ENCODE results near the gene RBX1.
"Not testable (repeated sequence)": the region's sequence is repeated elsewhere in the genome, so short reads cannot be mapped to it uniquely, and the experiment has no call there.

RBX1 gene

GRCh38 chr22:40950962-40951794, at the start of gene RBX1:
Gene RBX1, plus strand, starts transcription at chr22:40951378. Its CDS starts 21 bp downstream, at chr22:40951399.
- peak; percentile 90 to 100 (median 98) for DNase-seq

- DNase-seq: no peak
Observed at GRCh38 chr22:40904101-40904500, 47.1 kb upstream of the RBX1 start.

GRCh38 chr22:40908895-40909294, 42.3 kb upstream of the RBX1 start:
- no peak for DNase-seq

GRCh38 chr22:40911772-40912171, 39.4 kb upstream of the RBX1 start:
- no peak for DNase-seq

GRCh38 chr22:40912987-40913386, 38.2 kb upstream of the RBX1 start:
- DNase-seq: not testable (repeated sequence)

- no peak for DNase-seq
Observed at GRCh38 chr22:40919446-40919845, 31.7 kb upstream of the RBX1 start.

- DNase-seq: no peak
Observed at GRCh38 chr22:40920526-40920925, 30.7 kb upstream of the RBX1 start.

- DNase-seq: peak in 3 of 51 donors; percentile 1 to 36 (median 6)
Observed at GRCh38 chr22:40922484-40923303, 28.5 kb upstream of the RBX1 start.

GRCh38 chr22:40928657-40929056, 22.5 kb upstream of the RBX1 start:
- no peak for DNase-seq

- no peak for DNase-seq
Observed at GRCh38 chr22:40932396-40932795, 18.8 kb upstream of the RBX1 start.

GRCh38 chr22:40939202-40939601, 12.0 kb upstream of the RBX1 start:
- DNase-seq: no peak

GRCh38 chr22:40951795-40952605, 822 bp downstream of the RBX1 start:
- DNase-seq: peak in 1 of 51 donors; percentile 48

GRCh38 chr22:40953471-40953870, 2.3 kb downstream of the RBX1 start:
- no peak for DNase-seq

- no peak for DNase-seq
Observed at GRCh38 chr22:40954113-40954512, 2.9 kb downstream of the RBX1 start.

GRCh38 chr22:40955571-40955970, 4.4 kb downstream of the RBX1 start:
- no peak for DNase-seq

GRCh38 chr22:40957601-40958000, 6.4 kb downstream of the RBX1 start:
- no peak for DNase-seq

- no peak for DNase-seq
Observed at GRCh38 chr22:40958299-40958698, 7.1 kb downstream of the RBX1 start.

- no peak for DNase-seq
Observed at GRCh38 chr22:40960145-40960544, 9.0 kb downstream of the RBX1 start.

- no peak for DNase-seq
Observed at GRCh38 chr22:40965936-40966725, 15.0 kb downstream of the RBX1 start.

- DNase-seq: no peak
Observed at GRCh38 chr22:40966726-40967085, 15.5 kb downstream of the RBX1 start.

Measured in hypothalamus (tissue), 51 donors.